ENCODE results near the gene FOXK2.
A peak's percentile ranks its signal among the peaks of the same experiment; 100 is the strongest.

FOXK2 gene

GRCh38 chr17:82518826-82519810 is at the start of gene FOXK2:
Gene FOXK2, plus strand, starts transcription at chr17:82519732. Its CDS starts 157 bp downstream, at chr17:82519889.
- DNase-seq (ENCODE audit: low read depth in 2 of 2) = peak; percentile 87

- no peak for DNase-seq (ENCODE audit: low read depth in 2 of 2)
Measured at GRCh38 chr17:82470065-82470464, 49.5 kb upstream of the FOXK2 start.

- no peak for DNase-seq (ENCODE audit: low read depth in 2 of 2)
Measured at GRCh38 chr17:82474223-82475010, 45.1 kb upstream of the FOXK2 start.

GRCh38 chr17:82475458-82475857 is 44.1 kb upstream of the FOXK2 start:
- no peak for DNase-seq (ENCODE audit: low read depth in 2 of 2)

GRCh38 chr17:82477934-82478333 is 41.6 kb upstream of the FOXK2 start:
- DNase-seq (ENCODE audit: low read depth in 2 of 2) = no peak

GRCh38 chr17:82479602-82480001 is 39.9 kb upstream of the FOXK2 start:
- DNase-seq (ENCODE audit: low read depth in 2 of 2) = no peak

- no peak for DNase-seq (ENCODE audit: low read depth in 2 of 2)
Measured at GRCh38 chr17:82480318-82480717, 39.2 kb upstream of the FOXK2 start.

- no peak for DNase-seq (ENCODE audit: low read depth in 2 of 2)
Measured at GRCh38 chr17:82483204-82483660, 36.3 kb upstream of the FOXK2 start.

- DNase-seq (ENCODE audit: low read depth in 2 of 2) = no peak
Measured at GRCh38 chr17:82483836-82484235, 35.7 kb upstream of the FOXK2 start.

- no peak for DNase-seq (ENCODE audit: low read depth in 2 of 2)
Measured at GRCh38 chr17:82486231-82487094, 33.1 kb upstream of the FOXK2 start.

- DNase-seq (ENCODE audit: low read depth in 2 of 2) = no peak
Measured at GRCh38 chr17:82487910-82488309, 31.6 kb upstream of the FOXK2 start.

GRCh38 chr17:82489117-82489516 is 30.4 kb upstream of the FOXK2 start:
- DNase-seq (ENCODE audit: low read depth in 2 of 2) = no peak

- no peak for DNase-seq (ENCODE audit: low read depth in 2 of 2)
Measured at GRCh38 chr17:82489851-82490511, 29.6 kb upstream of the FOXK2 start.

- no peak for DNase-seq (ENCODE audit: low read depth in 2 of 2)
Measured at GRCh38 chr17:82490512-82491195, 28.9 kb upstream of the FOXK2 start.

GRCh38 chr17:82491196-82491530 is 28.4 kb upstream of the FOXK2 start:
- DNase-seq (ENCODE audit: low read depth in 2 of 2) = no peak

- no peak for DNase-seq (ENCODE audit: low read depth in 2 of 2)
Measured at GRCh38 chr17:82491533-82491932, 28.0 kb upstream of the FOXK2 start.

- no peak for DNase-seq (ENCODE audit: low read depth in 2 of 2)
Measured at GRCh38 chr17:82492643-82493225, 26.8 kb upstream of the FOXK2 start.

GRCh38 chr17:82493226-82493781 is 26.2 kb upstream of the FOXK2 start:
- DNase-seq (ENCODE audit: low read depth in 2 of 2) = no peak

GRCh38 chr17:82494236-82495055 is 25.1 kb upstream of the FOXK2 start:
- peak; percentile 79 to 86 for DNase-seq (ENCODE audit: low read depth in 2 of 2)

Data from stimulated activated CD8-positive, alpha-beta memory T cell treated with anti-CD3 and anti-CD28 coated beads, Interleukin-2, amount 100 ng/mL, for 1 hour (primary cell).